GM18519 (cell line): ENCODE measurements around the gene LBHD2.

Source experiments
- ATAC-seq: cut with Tn5 transposase; IDR thresholded peaks from one replicate; pipeline ENCODE4 v1.9.1; 2021; ENCODE audit warnings: mild to moderate bottlenecking, moderate library complexity; ENCODE audit not compliant: unreplicated experiment, low FRiP score

LBHD2 gene

GRCh38 chr14:103129301-103130016, 45.4 kb downstream of the LBHD2 start:
- no peak for ATAC-seq

DNA sequence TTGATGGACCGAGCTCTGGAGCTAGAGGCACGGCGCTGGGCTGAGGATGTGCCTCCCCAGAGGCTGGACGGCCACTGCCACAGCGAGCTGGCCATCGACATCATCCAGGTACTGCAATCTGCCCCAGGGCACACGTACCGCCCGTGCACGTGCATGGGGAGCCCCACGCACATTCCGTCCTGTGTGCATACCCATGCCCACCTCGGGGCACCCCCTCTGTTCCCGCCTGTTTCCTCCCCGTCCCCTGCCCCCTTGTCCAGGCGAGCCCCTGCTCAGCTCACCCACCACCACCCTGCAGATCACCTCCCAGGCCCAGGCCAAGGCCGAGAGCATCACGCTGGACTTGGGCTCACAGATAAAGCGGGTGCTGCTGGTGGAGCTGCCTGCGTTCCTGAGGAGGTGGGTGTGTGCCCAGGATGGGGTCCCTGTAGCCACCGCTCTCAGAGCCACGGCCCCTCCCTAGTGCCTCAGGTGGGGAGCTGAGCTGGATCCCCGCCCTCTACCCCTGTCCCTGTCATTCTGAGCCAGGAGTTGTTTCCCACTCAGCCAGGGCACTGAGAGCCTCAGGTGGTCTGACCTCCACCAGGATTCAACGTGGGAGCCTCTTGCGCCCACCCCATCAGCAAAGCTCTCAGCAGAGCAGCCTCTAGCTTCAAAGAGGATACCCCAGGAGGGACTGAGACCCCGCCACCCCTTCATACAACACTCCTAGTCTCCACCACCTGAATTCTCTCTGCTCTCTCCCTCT, 46.2 kb downstream of the LBHD2 start:
- ATAC-seq: no peak

DNA sequence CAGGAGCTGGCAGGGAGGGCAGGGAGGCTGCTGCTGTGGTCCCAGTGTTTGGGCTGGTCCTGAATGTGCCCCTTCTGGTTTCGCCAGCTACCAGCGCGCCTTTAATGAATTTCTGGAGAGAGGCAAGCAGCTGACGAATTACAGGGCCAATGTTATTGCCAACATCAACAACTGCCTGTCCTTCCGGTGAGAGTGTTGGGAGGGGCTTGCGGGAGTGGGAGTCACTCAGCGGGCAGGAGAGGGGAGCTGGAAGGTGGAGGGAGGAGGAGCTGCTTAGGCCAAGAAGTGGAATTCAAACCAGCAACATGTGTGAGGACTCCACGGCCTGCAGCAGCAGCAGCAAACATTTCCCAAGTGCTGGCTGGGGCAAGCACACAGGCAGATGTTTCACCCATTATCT, 47.0 kb downstream of the LBHD2 start:
- no peak for ATAC-seq

DNA sequence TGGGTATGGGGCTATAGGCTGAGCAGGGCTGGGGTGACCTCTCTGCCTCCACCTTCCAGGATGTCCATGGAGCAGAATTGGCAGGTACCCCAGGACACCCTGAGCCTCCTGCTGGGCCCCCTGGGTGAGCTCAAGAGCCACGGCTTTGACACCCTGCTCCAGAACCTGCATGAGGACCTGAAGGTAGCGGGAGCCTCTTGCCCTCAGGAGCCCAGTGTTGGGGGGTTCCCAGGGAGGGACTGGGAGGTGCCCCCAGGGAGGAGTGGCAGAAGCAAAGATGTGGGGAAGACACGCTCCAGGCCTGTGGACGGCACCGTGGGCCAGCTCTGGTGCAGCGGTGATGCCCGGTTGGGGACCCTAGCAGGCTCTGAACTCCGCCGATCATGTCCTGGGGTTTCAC, 47.6 kb downstream of the LBHD2 start:
- ATAC-seq: no peak

GRCh38 chr14:103132381-103133209, 48.6 kb downstream of the LBHD2 start:
- no peak for ATAC-seq

DNA sequence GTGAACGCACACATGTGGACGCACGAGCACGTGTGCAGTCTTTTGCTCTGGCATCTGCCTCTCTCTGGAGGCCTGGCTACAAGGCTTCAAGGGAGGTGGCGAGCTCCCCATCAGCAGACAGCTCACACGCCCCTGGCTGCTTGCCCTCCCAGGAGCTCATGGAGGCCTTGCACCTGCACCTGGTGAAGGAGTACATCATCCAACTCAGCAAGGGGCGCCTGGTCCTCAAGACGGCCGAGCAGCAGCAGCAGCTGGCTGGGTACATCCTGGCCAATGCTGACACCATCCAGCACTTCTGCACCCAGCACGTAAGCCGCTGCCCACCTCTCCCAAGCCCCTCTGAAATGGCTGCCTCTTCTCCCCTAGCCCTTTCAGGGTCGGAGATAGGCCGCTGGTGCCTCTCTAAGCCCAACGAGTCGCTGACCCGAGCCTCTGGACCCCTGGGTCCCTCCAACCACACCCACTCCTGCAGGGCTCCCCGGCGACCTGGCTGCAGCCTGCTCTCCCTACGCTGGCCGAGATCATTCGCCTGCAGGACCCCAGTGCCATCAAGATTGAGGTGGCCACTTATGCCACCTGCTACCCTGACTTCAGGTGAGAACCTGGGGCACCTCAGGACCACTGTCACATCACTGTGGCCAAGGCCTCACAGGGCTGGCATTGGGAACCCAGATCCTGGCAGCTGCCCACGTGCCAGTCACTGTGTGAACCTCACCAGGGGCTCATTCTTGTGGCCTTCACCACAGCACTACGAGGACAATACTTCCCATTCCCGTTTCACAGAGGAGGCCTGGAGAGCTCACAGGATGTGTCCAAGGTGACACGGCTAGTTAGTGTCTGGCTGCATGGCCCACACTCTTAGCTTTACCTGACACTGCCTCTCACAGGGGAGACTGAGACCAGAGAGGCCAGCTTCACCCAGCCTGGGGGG, 49.5 kb downstream of the LBHD2 start:
- no peak for ATAC-seq

- no peak for ATAC-seq
Observed at GRCh38 chr14:103134405-103134804, 50.4 kb downstream of the LBHD2 start.

DNA sequence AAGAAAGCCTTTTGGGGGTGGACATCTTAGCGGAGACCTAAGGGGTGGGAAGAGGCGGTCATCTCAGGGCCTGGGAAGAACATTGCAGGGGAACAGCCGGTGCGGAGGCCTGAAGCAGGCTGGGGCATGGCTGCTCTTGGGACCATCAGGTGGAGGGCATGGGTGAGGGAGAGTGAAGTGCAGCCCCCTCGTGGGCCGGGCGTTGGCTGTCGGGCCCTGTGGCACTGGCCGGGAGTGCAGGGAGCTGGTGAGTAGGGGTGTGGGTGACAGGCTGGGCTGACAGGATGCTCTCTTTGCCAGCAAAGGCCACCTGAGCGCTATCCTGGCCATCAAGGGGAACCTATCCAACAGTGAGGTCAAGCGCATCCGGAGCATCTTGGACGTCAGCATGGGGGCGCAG, 50.9 kb downstream of the LBHD2 start:
- no peak for ATAC-seq

GRCh38 chr14:103135333-103136260, 51.6 kb downstream of the LBHD2 start:
- ATAC-seq: no peak

- no peak for ATAC-seq
Observed at GRCh38 chr14:103136388-103137271, 52.6 kb downstream of the LBHD2 start.

GRCh38 chr14:103137689-103138300, 53.8 kb downstream of the LBHD2 start:
- no peak for ATAC-seq

GRCh38 chr14:103138301-103139131, 54.5 kb downstream of the LBHD2 start:
- ATAC-seq: no peak

- no peak for ATAC-seq
Observed at GRCh38 chr14:103139132-103140025, 55.4 kb downstream of the LBHD2 start.
